Measurements from ENCODE around the gene NGF.

NGF gene

DNA sequence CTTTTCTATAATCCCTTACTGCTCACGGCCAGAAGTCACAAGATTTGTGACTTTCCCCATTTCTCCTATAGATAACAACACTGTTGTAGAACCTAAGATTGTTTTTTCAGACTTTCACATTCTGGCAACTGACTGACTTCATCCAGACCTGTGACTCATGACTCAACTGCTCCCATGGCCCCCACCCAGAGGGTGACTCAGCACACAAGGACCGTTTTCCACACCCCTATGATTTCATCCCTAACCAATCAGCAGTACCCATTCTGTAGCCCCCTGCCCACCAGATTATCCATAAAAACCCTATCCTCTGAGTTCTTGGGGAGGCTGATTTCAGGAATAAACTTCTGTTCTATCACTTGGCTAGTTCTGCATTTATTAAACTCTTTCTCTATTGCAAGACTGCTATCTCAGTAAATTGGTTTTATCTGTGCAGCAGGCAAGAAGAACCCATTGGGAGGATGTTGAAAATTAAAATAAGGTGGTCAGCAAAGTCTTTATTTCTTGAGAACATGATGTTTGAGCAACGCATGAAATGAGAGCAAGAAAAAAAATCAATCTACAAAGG lies 79.7 kb downstream of the NGF start:
- no peaks in the 10 kb centered on the region for H3K9me3 ChIP-seq (replicated peaks; ENCODE audit: insufficient read depth, low read length)
- H3K36me3 ChIP-seq (replicated peaks; ENCODE audit: insufficient read depth, low read length), result no peaks in the 10 kb centered on the region
- no peaks in the 10 kb centered on the region for H3K79me2 ChIP-seq (ENCODE audit: low read length)
- no peak for DNase-seq
- H3K4me2 ChIP-seq (ENCODE audit: low read depth, low read length), result no peak overlapping the region
- H3K27ac ChIP-seq (ENCODE audit: low read length), result no peak overlapping the region
- no peaks in the 10 kb centered on the region for H3K4me1 ChIP-seq (ENCODE audit: low read length)
- no peak overlapping the region for H3K4me3 ChIP-seq (ENCODE audit: low read length)
- H3F3A ChIP-seq (ENCODE audit: insufficient read depth, low read length), result no peaks in the 10 kb centered on the region
- no peaks in the 10 kb centered on the region for H3K9me2 ChIP-seq (replicated peaks; ENCODE audit: insufficient read depth, low read length)
- H4K20me1 ChIP-seq (ENCODE audit: insufficient read depth, low read length), result no peaks in the 10 kb centered on the region
- TF ChIP-seq EZH2 (optimal IDR thresholded peaks at IDR 0.05; ENCODE audit: low read depth, low read length) (no peak), EZH2phosphoT487 (IDR thresholded peaks at IDR 0.05; ENCODE audit: low read length) (no peak)
- TF ChIP-seq, protein P1, sequence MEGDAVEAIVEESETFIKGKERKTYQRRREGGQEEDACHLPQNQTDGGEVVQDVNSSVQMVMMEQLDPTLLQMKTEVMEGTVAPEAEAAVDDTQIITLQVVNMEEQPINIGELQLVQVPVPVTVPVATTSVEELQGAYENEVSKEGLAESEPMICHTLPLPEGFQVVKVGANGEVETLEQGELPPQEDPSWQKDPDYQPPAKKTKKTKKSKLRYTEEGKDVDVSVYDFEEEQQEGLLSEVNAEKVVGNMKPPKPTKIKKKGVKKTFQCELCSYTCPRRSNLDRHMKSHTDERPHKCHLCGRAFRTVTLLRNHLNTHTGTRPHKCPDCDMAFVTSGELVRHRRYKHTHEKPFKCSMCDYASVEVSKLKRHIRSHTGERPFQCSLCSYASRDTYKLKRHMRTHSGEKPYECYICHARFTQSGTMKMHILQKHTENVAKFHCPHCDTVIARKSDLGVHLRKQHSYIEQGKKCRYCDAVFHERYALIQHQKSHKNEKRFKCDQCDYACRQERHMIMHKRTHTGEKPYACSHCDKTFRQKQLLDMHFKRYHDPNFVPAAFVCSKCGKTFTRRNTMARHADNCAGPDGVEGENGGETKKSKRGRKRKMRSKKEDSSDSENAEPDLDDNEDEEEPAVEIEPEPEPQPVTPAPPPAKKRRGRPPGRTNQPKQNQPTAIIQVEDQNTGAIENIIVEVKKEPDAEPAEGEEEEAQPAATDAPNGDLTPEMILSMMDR (IDR thresholded peaks at IDR 0.05; ENCODE audit: low read length), result no peak
- no peak overlapping the region for H2AFZ ChIP-seq (ENCODE audit: low read length)
- no peaks in the 10 kb centered on the region for H3K27me3 ChIP-seq (replicated peaks; ENCODE audit: insufficient read depth, low read length)
- no peak overlapping the region for H3K9ac ChIP-seq (ENCODE audit: low read length)

DNA sequence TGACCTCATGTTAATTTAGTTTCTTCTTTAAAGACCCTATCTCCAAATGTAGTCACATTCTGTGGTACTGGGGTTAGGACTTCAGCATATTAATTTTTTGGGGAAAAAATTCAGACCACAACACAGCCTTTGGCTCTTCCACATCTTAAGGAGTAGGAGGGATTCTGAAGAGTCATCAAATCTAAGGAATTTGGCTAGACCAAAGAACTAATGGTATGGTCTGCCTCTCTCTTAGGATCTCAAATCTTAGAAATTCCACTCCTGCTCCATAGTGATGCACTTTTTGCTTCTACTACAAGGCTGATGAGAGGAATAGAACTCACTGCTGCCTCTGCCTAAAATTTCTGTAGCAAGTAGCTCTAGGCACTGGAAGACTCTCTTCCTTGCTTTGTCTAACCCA lies 80.5 kb downstream of the NGF start:
- Histone ChIP-seq H3K4me3 (ENCODE audit: low read length) (no peak overlapping the region), H3K4me1 (ENCODE audit: low read length) (no peaks in the 10 kb centered on the region), H2AFZ (ENCODE audit: low read length) (no peak overlapping the region), H3K79me2 (ENCODE audit: low read length) (no peaks in the 10 kb centered on the region), H3K36me3 (replicated peaks; ENCODE audit: insufficient read depth, low read length) (no peaks in the 10 kb centered on the region), H3K9ac (ENCODE audit: low read length) (no peak overlapping the region), H3K9me2 (replicated peaks; ENCODE audit: insufficient read depth, low read length) (no peaks in the 10 kb centered on the region), H3K27ac (ENCODE audit: low read length) (no peak overlapping the region), H3K27me3 (replicated peaks; ENCODE audit: insufficient read depth, low read length) (no peaks in the 10 kb centered on the region), H3K9me3 (replicated peaks; ENCODE audit: insufficient read depth, low read length) (no peaks in the 10 kb centered on the region), H3F3A (ENCODE audit: insufficient read depth, low read length) (no peaks in the 10 kb centered on the region), H4K20me1 (ENCODE audit: insufficient read depth, low read length) (no peaks in the 10 kb centered on the region), H3K4me2 (ENCODE audit: low read depth, low read length) (no peak overlapping the region)
- DNase-seq, result no peak
- TF ChIP-seq EZH2phosphoT487 (IDR thresholded peaks at IDR 0.05; ENCODE audit: low read length), result no peak
- TF ChIP-seq, protein P1 (IDR thresholded peaks at IDR 0.05; ENCODE audit: low read length), result no peak
- no peak for TF ChIP-seq EZH2 (optimal IDR thresholded peaks at IDR 0.05; ENCODE audit: low read depth, low read length)

DNA sequence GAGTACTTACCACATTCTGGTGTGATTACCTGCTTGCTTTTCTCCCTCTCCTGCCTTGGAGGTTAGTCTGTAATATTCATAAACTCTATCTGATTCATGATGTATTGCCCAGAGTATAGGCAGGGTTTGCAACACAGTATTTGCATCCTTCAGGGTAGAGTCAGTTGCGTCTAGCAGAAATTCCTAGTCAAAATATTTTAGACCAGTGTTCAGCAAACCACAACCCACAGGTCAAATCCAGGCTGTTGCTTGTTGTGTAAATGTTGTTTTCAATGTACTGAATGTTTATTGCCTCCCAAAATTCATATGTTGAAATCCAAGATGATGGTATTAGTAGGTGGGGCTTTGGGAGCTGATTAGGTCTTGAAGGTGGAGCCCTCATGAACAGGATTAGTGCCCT lies 82.9 kb downstream of the NGF start:
- Histone ChIP-seq H3F3A (ENCODE audit: insufficient read depth, low read length) (no peaks in the 10 kb centered on the region), H4K20me1 (ENCODE audit: insufficient read depth, low read length) (no peaks in the 10 kb centered on the region), H3K36me3 (replicated peaks; ENCODE audit: insufficient read depth, low read length) (no peaks in the 10 kb centered on the region), H3K79me2 (ENCODE audit: low read length) (no peaks in the 10 kb centered on the region), H2AFZ (ENCODE audit: low read length) (no peak overlapping the region), H3K4me1 (ENCODE audit: low read length) (no peaks in the 10 kb centered on the region), H3K9ac (ENCODE audit: low read length) (no peak overlapping the region), H3K27ac (ENCODE audit: low read length) (no peak overlapping the region), H3K4me2 (ENCODE audit: low read depth, low read length) (no peak overlapping the region), H3K27me3 (replicated peaks; ENCODE audit: insufficient read depth, low read length) (no peaks in the 10 kb centered on the region), H3K9me2 (replicated peaks; ENCODE audit: insufficient read depth, low read length) (no peaks in the 10 kb centered on the region), H3K9me3 (replicated peaks; ENCODE audit: insufficient read depth, low read length) (no peaks in the 10 kb centered on the region), H3K4me3 (ENCODE audit: low read length) (no peak overlapping the region)
- DNase-seq, result no peak
- TF ChIP-seq EZH2 (optimal IDR thresholded peaks at IDR 0.05; ENCODE audit: low read depth, low read length), result no peak
- no peak for TF ChIP-seq EZH2phosphoT487 (IDR thresholded peaks at IDR 0.05; ENCODE audit: low read length)
- TF ChIP-seq, protein P1 (IDR thresholded peaks at IDR 0.05; ENCODE audit: low read length), result no peak

All from MM.1S (cell line).